A673 (cell line): Measurements from ENCODE around the gene HSDL2. TPM values are rescaled to one million over a fixed set of nuclear protein-coding genes. Genes with fewer than 3 reads are reported as not detected.
"Not testable (repeated sequence)": the region's sequence is repeated elsewhere in the genome, so short reads cannot be mapped to it uniquely, and the experiment has no call there.

ENCODE experiments used
- BruUV-seq: library from RNA; stranded (reverse); fragments of 400-500 nt; replicated peaks from 2 replicates; lab custom pipeline; 2021; lab: Mats Ljungman, UMichigan
- CTCF ChIA-PET: fragments of 300-600 bp; sonication (Branson Sonifier 250); formaldehyde crosslinking; loops from one replicate; lab custom pipeline; 2022; ENCODE audit warnings: antibody characterized with exemption; lab: Charles Lee
- POLR2A ChIA-PET: fragments of 300-600 bp; sonication (Branson Sonifier 250); formaldehyde crosslinking; loops from one replicate; lab custom pipeline; 2022; ENCODE audit warnings: antibody characterized with exemption; ENCODE audit not compliant: low non-redundant PET; lab: Charles Lee
- DNase-seq: peaks from one replicate; pipeline ENCODE4 v3.0.0-alpha.2; 2015; ENCODE audit warnings: low spot score
- H3K27ac ChIP-seq: fragments of 200-600 bp; sonication (generic); 2 replicates; pipeline ENCODE4 v1.5.1; 2016; ENCODE audit warnings: mixed run types, low read depth, mild to moderate bottlenecking, mixed read lengths, antibody characterized with exemption, low read length; ENCODE audit not compliant: poor library complexity, severe bottlenecking
- H3K27me3 ChIP-seq: fragments of 200-600 bp; sonication (generic); replicated peaks from 2 replicates; pipeline ENCODE4 v1.6.1; 2017; ENCODE audit warnings: mixed run types, low read depth, mild to moderate bottlenecking, mixed read lengths, antibody characterized with exemption, low read length; ENCODE audit not compliant: insufficient read depth, poor library complexity
- H3K36me3 ChIP-seq: fragments of 200-600 bp; sonication (generic); 2 replicates; pipeline ENCODE4 v1.6.1; 2016; ENCODE audit warnings: mixed run types, mild to moderate bottlenecking, mixed read lengths, antibody characterized with exemption, low read length; ENCODE audit not compliant: insufficient read depth, poor library complexity, severe bottlenecking
- H3K4me1 ChIP-seq: fragments of 200-600 bp; sonication (generic); 2 replicates; pipeline ENCODE4 v1.6.1; 2017; ENCODE audit warnings: mixed run types, mild to moderate bottlenecking, mixed read lengths, antibody characterized with exemption, low read length; ENCODE audit not compliant: insufficient read depth, poor library complexity, severe bottlenecking
- H3K4me3 ChIP-seq: fragments of 200-600 bp; sonication (generic); 2 replicates; pipeline ENCODE4 v1.5.1; 2016; ENCODE audit warnings: low read depth, mixed run types, mild to moderate bottlenecking, mixed read lengths, low read length; ENCODE audit not compliant: poor library complexity, severe bottlenecking
- H3K9me3 ChIP-seq: fragments of 200-600 bp; sonication (generic); 2 replicates; pipeline ENCODE4 v1.6.1; 2016; ENCODE audit warnings: mixed run types, low read depth, mild to moderate bottlenecking, mixed read lengths, antibody characterized with exemption, low read length; ENCODE audit not compliant: poor library complexity, severe bottlenecking
- CTCF ChIP-seq: fragments of 300-800, 200-600 bp; sonication (generic); conservative IDR thresholded peaks from 2 replicates; pipeline ENCODE4 v1.5.1; 2017; ENCODE audit warnings: low read depth, mild to moderate bottlenecking, antibody characterized with exemption, low read length, moderate library complexity, mixed read lengths
- EZH2 ChIP-seq: fragments of 200-600 bp; sonication (generic); IDR thresholded peaks from 2 replicates; pipeline ENCODE4 v1.6.1; 2017; ENCODE audit warnings: borderline replicate concordance, low read depth, mild to moderate bottlenecking, mixed read lengths, antibody characterized with exemption, low read length; ENCODE audit not compliant: poor library complexity, severe bottlenecking
- intact Hi-C: fragments of 100-400 bp; cut with micrococcal nuclease; formaldehyde crosslinking; loops from one replicate; pipeline ENCODE4 v1.10.0; 2022; ENCODE audit not compliant: unreplicated experiment
- total RNA-seq: library from RNA; stranded (reverse); gene quantifications from 2 replicates; pipeline ENCODE4 v1.2.3, GENCODE V29; 2021

Gene HSDL2
- total RNA-seq, 1 experiment from 2014 or later, result 28.2 TPM

GRCh38 chr9:112506571-112506970 is 126.7 kb downstream of the HSDL2 start:
- no peaks in the 10 kb centered on the region for H3K36me3 ChIP-seq
- no peaks in the 10 kb centered on the region for H3K9me3 ChIP-seq
- no peaks in the 10 kb centered on the region for H3K27me3 ChIP-seq
- TF ChIP-seq CTCF (no peak), EZH2 (no peak)
- ChIA-PET CTCF (no interaction called here), POLR2A (no interaction called here)
- H3K27ac ChIP-seq, result no peak overlapping the region
- no TSS peak for BruUV-seq
- DNase-seq, result no peak
- intact Hi-C loops, result no loop called here
- H3K4me3 ChIP-seq, result no peak overlapping the region
- peaks cover 32% of the 10 kb centered on the region for H3K4me1 ChIP-seq

GRCh38 chr9:112507001-112507680 is 127.2 kb downstream of the HSDL2 start:
- POLR2A ChIA-PET, result no interaction called here
- Histone ChIP-seq H3K27ac (no peak overlapping the region), H3K27me3 (no peaks in the 10 kb centered on the region), H3K4me1 (peaks cover 32% of the 10 kb centered on the region), H3K36me3 (no peaks in the 10 kb centered on the region), H3K4me3 (no peak overlapping the region), H3K9me3 (no peaks in the 10 kb centered on the region)
- CTCF ChIA-PET, result no interaction called here
- no peak for DNase-seq
- TF ChIP-seq CTCF, result no peak
- TF ChIP-seq EZH2, result no peak
- intact Hi-C loops, result no loop called here
- BruUV-seq, result no TSS peak

- ChIA-PET CTCF (no interaction called here), POLR2A (no interaction called here)
- no peak for DNase-seq
- BruUV-seq, result no TSS peak
- Histone ChIP-seq H3K36me3 (no peaks in the 10 kb centered on the region), H3K4me1 (peaks cover 32% of the 10 kb centered on the region), H3K4me3 (no peak overlapping the region), H3K27ac (no peak overlapping the region), H3K27me3 (no peaks in the 10 kb centered on the region), H3K9me3 (no peaks in the 10 kb centered on the region)
- TF ChIP-seq CTCF, result no peak
- TF ChIP-seq EZH2, result no peak
- intact Hi-C loops, result no loop called here
These were observed 128.5 kb downstream of the HSDL2 start for GRCh38 chr9:112508377-112508776.

- H3K36me3 ChIP-seq, H3K27me3 ChIP-seq, H3K27ac ChIP-seq, H3K4me3 ChIP-seq, DNase-seq, H3K9me3 ChIP-seq, BruUV-seq, intact Hi-C loops, CTCF ChIA-PET: not testable (repeated sequence)
- POLR2A ChIA-PET, result interaction anchor here (0.7 kb wide), 1 partner anchor 10 kb away, joined by 6 read pairs; no protein-coding TSS in a partner anchor
- peaks cover 24% of the 10 kb centered on the region for H3K4me1 ChIP-seq
These were observed 132.5 kb downstream of the HSDL2 start for GRCh38 chr9:112512377-112512776.
